Progenitor cell of endocrine pancreas (in vitro differentiated cells): ENCODE measurements around the gene CLDN25. TPM values are rescaled to one million over a fixed set of nuclear protein-coding genes. Genes with fewer than 3 reads are reported as not detected.

Experiments used
- DNase-seq: peaks from one replicate; pipeline ENCODE4 v3.0.0; 2021; ENCODE audit warnings: low spot score; ENCODE audit not compliant: unreplicated experiment
- H3K27ac Mint-ChIP-seq: 2 replicates; pipeline ENCODE4 v1.8.0; 2021; ENCODE audit warnings: mild to moderate bottlenecking, moderate library complexity, mixed read lengths
- H3K27me3 Mint-ChIP-seq: 2 replicates; pipeline ENCODE4 v1.8.0; 2021; ENCODE audit warnings: mixed read lengths
- H3K36me3 Mint-ChIP-seq: 2 replicates; pipeline ENCODE4 v1.8.0; 2022; ENCODE audit warnings: mixed read lengths; ENCODE audit not compliant: insufficient read depth
- H3K4me1 Mint-ChIP-seq: 2 replicates; pipeline ENCODE4 v1.8.0; 2021; ENCODE audit warnings: low read depth, mixed read lengths
- H3K4me3 Mint-ChIP-seq: 2 replicates; pipeline ENCODE4 v1.8.0; 2021; ENCODE audit warnings: low read depth, mild to moderate bottlenecking, moderate library complexity, mixed read lengths
- H3K9me3 Mint-ChIP-seq: 2 replicates; pipeline ENCODE4 v1.8.0; 2021; ENCODE audit warnings: low read depth, mixed read lengths
- CTCF ChIP-seq: fragments of 200-600 bp; sonication (generic); IDR thresholded peaks from one replicate; pipeline ENCODE4 v1.5.0; 2021; ENCODE audit warnings: antibody characterized with exemption, mild to moderate bottlenecking; ENCODE audit not compliant: unreplicated experiment
- total RNA-seq: library from RNA; stranded (reverse); gene quantifications from 2 replicates; pipeline ENCODE4 v1.2.1, GENCODE V29; 2021

CLDN25 gene
- total RNA-seq, 1 donor from 2014 or later: not detected

- no peak overlapping the region for H3K4me3 Mint-ChIP-seq
- H3K4me1 Mint-ChIP-seq: no peaks in the 10 kb centered on the region
- DNase-seq: no peak
- H3K36me3 Mint-ChIP-seq: peaks cover 17% of the 10 kb centered on the region
- no peaks in the 10 kb centered on the region for H3K9me3 Mint-ChIP-seq
- no peak overlapping the region for H3K27ac Mint-ChIP-seq
- TF ChIP-seq CTCF: peak; percentile 60
- no peaks in the 10 kb centered on the region for H3K27me3 Mint-ChIP-seq
Observed at GRCh38 chr11:113806406-113806805, 26.8 kb downstream of the CLDN25 start.

- Mint-ChIP-seq H3K9me3 (no peaks in the 10 kb centered on the region), H3K27ac (no peak overlapping the region), H3K36me3 (peaks cover 18% of the 10 kb centered on the region), H3K27me3 (no peaks in the 10 kb centered on the region), H3K4me1 (no peaks in the 10 kb centered on the region), H3K4me3 (no peak overlapping the region)
- no peak for DNase-seq
- TF ChIP-seq CTCF: no peak
Observed at GRCh38 chr11:113808931-113809330, 29.3 kb downstream of the CLDN25 start.

GRCh38 chr11:113814181-113814580 is 34.6 kb downstream of the CLDN25 start:
- H3K36me3 Mint-ChIP-seq: peaks cover 23% of the 10 kb centered on the region
- H3K9me3 Mint-ChIP-seq: no peaks in the 10 kb centered on the region
- H3K4me3 Mint-ChIP-seq: no peak overlapping the region
- DNase-seq: no peak
- H3K27ac Mint-ChIP-seq: no peak overlapping the region
- H3K4me1 Mint-ChIP-seq: no peaks in the 10 kb centered on the region
- H3K27me3 Mint-ChIP-seq: no peaks in the 10 kb centered on the region
- TF ChIP-seq CTCF: no peak

- no peaks in the 10 kb centered on the region for H3K27me3 Mint-ChIP-seq
- H3K4me3 Mint-ChIP-seq: no peak overlapping the region
- no peak overlapping the region for H3K27ac Mint-ChIP-seq
- H3K4me1 Mint-ChIP-seq: no peaks in the 10 kb centered on the region
- H3K9me3 Mint-ChIP-seq: no peaks in the 10 kb centered on the region
- DNase-seq: no peak
- TF ChIP-seq CTCF: no peak
- peaks cover 25% of the 10 kb centered on the region for H3K36me3 Mint-ChIP-seq
Observed at GRCh38 chr11:113817162-113817561, 37.6 kb downstream of the CLDN25 start.

- DNase-seq: no peak
- Mint-ChIP-seq H3K4me1 (no peaks in the 10 kb centered on the region), H3K27me3 (no peaks in the 10 kb centered on the region), H3K27ac (no peak overlapping the region), H3K4me3 (no peak overlapping the region), H3K36me3 (peaks cover 24% of the 10 kb centered on the region), H3K9me3 (no peaks in the 10 kb centered on the region)
- TF ChIP-seq CTCF: no peak
Observed at GRCh38 chr11:113817626-113818025, 38.0 kb downstream of the CLDN25 start.
